GM12891 (cell line): Measurements from ENCODE around the gene LMNTD2.
A peak's percentile ranks its signal among the peaks of the same experiment; 100 is the strongest.

Experiments used
- DNase-seq: peaks from one replicate; pipeline ENCODE4 v3.0.0; 2011; ENCODE audit warnings: low spot score; ENCODE audit not compliant: insufficient read length
- FAIRE-seq: peaks from 2 replicates; lab custom pipeline; 2011; peaks lifted over from hg19 to GRCh38; lab: Jason Lieb, UNC
- PAX5 ChIP-seq: IDR thresholded peaks from 2 replicates; pipeline ENCODE4 v1.6.1; 2011; ENCODE audit warnings: low read length, moderate library complexity, mild to moderate bottlenecking; ENCODE audit not compliant: insufficient read depth, severe bottlenecking
- POLR2A ChIP-seq: IDR thresholded peaks from 2 replicates; pipeline ENCODE4 v1.6.1; 2011; ENCODE audit warnings: low read depth, low read length, control low read depth
- POLR2AphosphoS5 ChIP-seq: IDR thresholded peaks from 2 replicates; pipeline ENCODE4 v1.6.1; 2011; ENCODE audit warnings: low read depth, low read length, control low read depth
- POU2F2 ChIP-seq: IDR thresholded peaks from 2 replicates; pipeline ENCODE4 v1.6.1; 2011; ENCODE audit warnings: low read depth, mild to moderate bottlenecking, control low read depth, low read length, moderate library complexity
- SPI1 ChIP-seq: IDR thresholded peaks from 2 replicates; pipeline ENCODE4 v1.6.1; 2011; ENCODE audit warnings: low read depth, low read length, control low read depth
- TAF1 ChIP-seq: IDR thresholded peaks from 2 replicates; pipeline ENCODE4 v1.6.1; 2011; ENCODE audit warnings: low read depth, low read length, control low read depth

Gene LMNTD2

GRCh38 chr11:554428-555226 is 5.9 kb downstream of the LMNTD2 start:
- DNase-seq (peak; percentile 93), FAIRE-seq (peak; percentile 87)
- TF ChIP-seq TAF1 (no peak), POLR2AphosphoS5 (no peak), SPI1 (peak; percentile 53), PAX5 (no peak)

GRCh38 chr11:553988-554340 is 6.6 kb downstream of the LMNTD2 start:
- no peak for DNase-seq
- TF ChIP-seq POLR2AphosphoS5, result no peak
- TF ChIP-seq SPI1, result no peak
- no peak for TF ChIP-seq POU2F2
- no peak for TF ChIP-seq PAX5
- TF ChIP-seq TAF1, result no peak
- no peak for TF ChIP-seq POLR2A
- FAIRE-seq, result no peak

- DNase-seq (no peak), FAIRE-seq (no peak)
- no peak for TF ChIP-seq POU2F2
- TF ChIP-seq TAF1, result no peak
- no peak for TF ChIP-seq SPI1
- TF ChIP-seq POLR2AphosphoS5, result no peak
- TF ChIP-seq PAX5, result no peak
- no peak for TF ChIP-seq POLR2A
Observed at GRCh38 chr11:553083-553987, 7.2 kb downstream of the LMNTD2 start.

DNA sequence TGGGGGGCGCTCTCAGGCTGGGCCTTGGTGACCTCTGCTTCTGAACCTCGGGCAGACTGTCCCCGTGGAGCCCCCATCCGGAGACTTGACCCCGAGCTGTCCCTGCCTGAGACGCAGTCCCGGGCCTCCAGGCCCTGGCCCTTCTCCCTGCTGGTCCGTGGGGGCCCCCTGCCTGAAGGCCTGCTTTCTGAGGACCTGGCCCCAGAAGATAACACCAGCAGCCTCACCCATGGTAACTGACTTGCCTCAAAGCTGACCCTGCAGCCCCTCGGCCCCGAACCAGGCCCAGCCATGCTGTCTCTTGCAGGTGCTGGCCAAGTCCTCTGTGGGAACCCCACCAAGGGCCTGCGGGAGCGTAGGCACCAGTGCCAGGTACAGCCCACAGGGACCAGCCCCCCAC is 8.9 kb downstream of the LMNTD2 start:
- FAIRE-seq (no peak), DNase-seq (no peak)

GRCh38 chr11:551131-551530 is 9.4 kb downstream of the LMNTD2 start:
- FAIRE-seq (no peak), DNase-seq (no peak)
- TF ChIP-seq POLR2AphosphoS5 (no peak), TAF1 (no peak), POLR2A (no peak), POU2F2 (no peak), SPI1 (no peak), PAX5 (no peak)

More for the DNA sequence above, 8.9 kb downstream of the LMNTD2 start:
- TF ChIP-seq SPI1 (no peak), POLR2AphosphoS5 (no peak), POLR2A (no peak), PAX5 (no peak), POU2F2 (no peak), TAF1 (no peak)

- no peak for TF ChIP-seq POU2F2
- TF ChIP-seq SPI1, result no peak
- no peak for TF ChIP-seq PAX5
- TF ChIP-seq POLR2A, result no peak
- no peak for TF ChIP-seq POLR2AphosphoS5
- no peak for TF ChIP-seq TAF1
- no peak for FAIRE-seq
- DNase-seq, result no peak
Observed at GRCh38 chr11:550746-551085, 9.8 kb downstream of the LMNTD2 start.

DNA sequence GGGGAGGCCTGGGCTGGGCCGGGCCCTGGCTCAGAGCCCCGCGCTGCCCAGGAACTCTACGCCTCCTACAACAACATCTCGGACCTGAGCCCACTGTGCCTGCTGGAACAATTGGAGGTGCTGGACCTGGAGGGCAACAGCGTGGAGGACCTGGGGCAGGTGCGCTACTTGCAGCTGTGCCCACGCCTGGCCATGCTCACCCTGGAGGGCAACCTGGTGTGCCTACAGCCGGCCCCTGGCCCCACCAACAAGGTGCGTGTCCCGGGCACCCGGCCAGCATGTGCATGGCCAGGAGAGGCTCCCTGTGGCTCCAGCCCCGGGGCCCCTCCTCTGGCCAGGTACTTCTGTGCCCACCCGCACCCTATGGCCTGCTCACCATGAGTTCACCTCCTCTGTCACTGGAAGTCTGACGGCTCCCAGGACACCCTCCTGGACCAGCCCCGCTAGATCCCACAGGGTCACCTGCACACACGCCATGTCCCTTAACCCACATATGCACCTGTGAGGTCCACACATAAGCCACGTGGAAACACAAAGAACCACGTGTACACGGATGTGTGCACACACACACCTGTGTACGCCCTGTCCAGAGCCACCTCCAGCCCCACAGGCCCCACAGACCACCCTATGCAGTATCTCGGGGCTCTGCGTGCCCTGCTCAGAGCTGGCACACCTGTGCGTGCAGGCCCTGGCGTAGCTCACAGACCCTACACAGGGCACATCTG is 10.4 kb downstream of the LMNTD2 start:
- FAIRE-seq (no peak), DNase-seq (no peak)
- TF ChIP-seq POLR2AphosphoS5 (no peak), TAF1 (no peak), PAX5 (no peak), SPI1 (no peak), POLR2A (no peak), POU2F2 (no peak)

GRCh38 chr11:548700-549603 is 11.6 kb downstream of the LMNTD2 start:
- TF ChIP-seq TAF1, result no peak
- no peak for TF ChIP-seq SPI1
- TF ChIP-seq POU2F2, result no peak
- TF ChIP-seq POLR2A, result no peak
- TF ChIP-seq PAX5, result no peak
- no peak for TF ChIP-seq POLR2AphosphoS5
- DNase-seq (no peak), FAIRE-seq (no peak)
